PC-3 (cell line): ENCODE results near the gene KRTAP10-4. TPM values are rescaled to one million over a fixed set of nuclear protein-coding genes. Genes with fewer than 3 reads are reported as not detected.

ENCODE experiments used
- ATAC-seq: fragments of 200-7000 bp; cut with Tn5 transposase; 2 replicates; pipeline ENCODE4 v1.9.1; 2020; ENCODE audit warnings: mild to moderate bottlenecking, moderate library complexity
- BruUV-seq: library from RNA; stranded (reverse); fragments of 400-500 nt; replicated peaks from 2 replicates; lab custom pipeline; 2021; lab: Mats Ljungman, UMichigan
- CTCF ChIA-PET: fragments of 300-600 bp; sonication (Branson Sonifier 250); formaldehyde crosslinking; loops from one replicate; lab custom pipeline; 2022; ENCODE audit warnings: antibody characterized with exemption; lab: Charles Lee
- POLR2A ChIA-PET: fragments of 300-600 bp; sonication (Branson Sonifier 250); formaldehyde crosslinking; loops from one replicate; lab custom pipeline; 2022; ENCODE audit warnings: antibody characterized with exemption; ENCODE audit not compliant: unreplicated experiment; lab: Charles Lee
- DNase-seq: peaks from one replicate; pipeline ENCODE4 v3.0.0-alpha.2; 2015
- H2AFZ ChIP-seq: fragments of 300-600 bp; sonication (generic); 2 replicates; pipeline ENCODE4 v1.6.0; 2016; ENCODE audit warnings: antibody characterized with exemption, low read length
- H3F3A ChIP-seq: fragments of 300-600 bp; sonication (generic); one replicate; pipeline ENCODE4 v1.6.0; 2017; ENCODE audit warnings: antibody characterized with exemption, low read length, control low read depth, mild to moderate bottlenecking; ENCODE audit not compliant: unreplicated experiment
- H3K27ac ChIP-seq: fragments of 300-600 bp; sonication (generic); 2 replicates; pipeline ENCODE4 v1.5.1; 2016; ENCODE audit warnings: mild to moderate bottlenecking, low read length
- H3K27me3 ChIP-seq: fragments of 300-600 bp; sonication (generic); 2 replicates; pipeline ENCODE4 v1.6.1; 2016; ENCODE audit warnings: low read length, mixed read lengths
- H3K36me3 ChIP-seq: fragments of 300-600 bp; sonication (generic); 2 replicates; pipeline ENCODE4 v1.6.1; 2016; ENCODE audit warnings: low read depth, mixed run types, low read length, mixed read lengths
- H3K4me1 ChIP-seq: fragments of 300-600 bp; sonication (generic); 2 replicates; pipeline ENCODE4 v1.5.1; 2016; ENCODE audit warnings: low read length; ENCODE audit not compliant: insufficient read depth
- H3K4me2 ChIP-seq: fragments of 300-600 bp; sonication (generic); 2 replicates; pipeline ENCODE4 v1.6.0; 2016; ENCODE audit warnings: low read length
- H3K4me3 ChIP-seq: fragments of 300-600 bp; sonication (generic); 2 replicates; pipeline ENCODE4 v1.5.1; 2016; ENCODE audit warnings: mild to moderate bottlenecking, low read length, mixed read lengths
- H3K79me2 ChIP-seq: fragments of 300-600 bp; sonication (generic); 2 replicates; pipeline ENCODE4 v1.6.1; 2017; ENCODE audit warnings: low read length, mixed read lengths
- H3K9ac ChIP-seq: fragments of 300-600 bp; sonication (generic); 2 replicates; pipeline ENCODE4 v1.6.0; 2016; ENCODE audit warnings: mild to moderate bottlenecking, low read length
- H3K9me2 ChIP-seq: fragments of 300-600 bp; sonication (generic); replicated peaks from 2 replicates; pipeline ENCODE4 v1.6.1; 2016; ENCODE audit warnings: mixed run types, low read length, mixed read lengths
- H3K9me3 ChIP-seq: fragments of 300-600 bp; sonication (generic); 2 replicates; pipeline ENCODE4 v1.6.1; 2016; ENCODE audit warnings: low read length, mixed read lengths
- H4K20me1 ChIP-seq: fragments of 300-600 bp; sonication (generic); 2 replicates; pipeline ENCODE4 v1.6.1; 2016; ENCODE audit warnings: low read length, mixed read lengths
- EZH2 ChIP-seq: fragments of 300-600 bp; sonication (generic); IDR thresholded peaks from one replicate; pipeline ENCODE4 v1.6.1; 2017; ENCODE audit warnings: antibody characterized with exemption, mild to moderate bottlenecking, low read length; ENCODE audit not compliant: unreplicated experiment
- EZH2phosphoT487 ChIP-seq: fragments of 300-600 bp; sonication (generic); IDR thresholded peaks from 2 replicates; pipeline ENCODE4 v1.6.1; 2018; ENCODE audit warnings: mild to moderate bottlenecking, antibody characterized with exemption, low read length, borderline replicate concordance
- intact Hi-C: fragments of 100-400 bp; cut with micrococcal nuclease; formaldehyde crosslinking; loops from 2 replicates; pipeline ENCODE4 v1.9.0; 2023
- total RNA-seq: library from RNA; depleted of rRNA; stranded (reverse); fragments of >200 nt; gene quantifications from 2 replicates; pipeline ENCODE4 v1.2.3, GENCODE V29; 2014
- TF ChIP-seq, protein P1 (sequence below): fragments of 300-600 bp; sonication (generic); conservative IDR thresholded peaks from 2 replicates; pipeline ENCODE4 v1.5.1; 2017; ENCODE audit warnings: antibody characterized with exemption, low read depth, mild to moderate bottlenecking, low read length

KRTAP10-4 gene
- total RNA-seq, 1 experiment from 2014 or later = not detected

DNA sequence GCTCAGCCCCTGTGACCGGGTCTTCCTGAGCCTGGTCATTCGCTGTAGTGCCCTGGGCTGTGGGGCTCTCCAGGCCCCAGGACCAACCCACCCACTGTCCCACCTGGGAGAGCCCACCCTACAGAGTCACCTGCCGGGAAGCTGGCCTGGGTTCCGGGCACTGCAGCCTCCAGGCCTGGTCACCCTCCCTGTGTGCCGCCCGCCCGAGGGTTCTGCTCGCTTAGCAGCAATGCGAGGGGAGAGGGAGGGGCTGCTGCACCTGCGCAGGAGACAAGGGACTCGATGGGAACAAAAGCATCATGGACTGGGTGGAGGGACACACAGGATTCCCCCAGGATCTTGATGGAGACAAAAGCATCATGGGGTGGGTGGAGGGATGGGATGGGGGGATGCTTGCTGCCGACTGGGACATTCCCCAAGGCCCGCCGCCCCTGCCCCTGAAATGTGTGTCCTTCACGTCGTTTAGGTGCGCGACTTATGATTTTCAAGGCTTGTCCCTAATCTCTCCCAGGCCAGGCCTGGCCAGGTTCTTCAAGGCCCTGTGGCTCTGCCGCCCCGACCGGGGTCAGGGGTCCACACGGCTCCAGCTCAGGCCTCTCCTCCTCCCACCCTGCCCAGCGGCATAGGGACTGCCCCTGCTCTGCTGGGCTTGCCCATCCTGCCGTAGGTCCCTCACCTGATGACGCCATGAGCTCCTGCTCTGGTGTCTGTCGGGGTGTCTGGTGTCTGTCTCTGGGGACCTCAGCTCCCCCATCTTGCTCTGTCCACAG lies 40.0 kb downstream of the KRTAP10-4 start:
- no peaks in the 10 kb centered on the region for H3K4me1 ChIP-seq
- H3F3A ChIP-seq = no peaks in the 10 kb centered on the region
- DNase-seq (no peak), ATAC-seq (no peak)
- H3K36me3 ChIP-seq = no peaks in the 10 kb centered on the region
- TF ChIP-seq, protein P1, sequence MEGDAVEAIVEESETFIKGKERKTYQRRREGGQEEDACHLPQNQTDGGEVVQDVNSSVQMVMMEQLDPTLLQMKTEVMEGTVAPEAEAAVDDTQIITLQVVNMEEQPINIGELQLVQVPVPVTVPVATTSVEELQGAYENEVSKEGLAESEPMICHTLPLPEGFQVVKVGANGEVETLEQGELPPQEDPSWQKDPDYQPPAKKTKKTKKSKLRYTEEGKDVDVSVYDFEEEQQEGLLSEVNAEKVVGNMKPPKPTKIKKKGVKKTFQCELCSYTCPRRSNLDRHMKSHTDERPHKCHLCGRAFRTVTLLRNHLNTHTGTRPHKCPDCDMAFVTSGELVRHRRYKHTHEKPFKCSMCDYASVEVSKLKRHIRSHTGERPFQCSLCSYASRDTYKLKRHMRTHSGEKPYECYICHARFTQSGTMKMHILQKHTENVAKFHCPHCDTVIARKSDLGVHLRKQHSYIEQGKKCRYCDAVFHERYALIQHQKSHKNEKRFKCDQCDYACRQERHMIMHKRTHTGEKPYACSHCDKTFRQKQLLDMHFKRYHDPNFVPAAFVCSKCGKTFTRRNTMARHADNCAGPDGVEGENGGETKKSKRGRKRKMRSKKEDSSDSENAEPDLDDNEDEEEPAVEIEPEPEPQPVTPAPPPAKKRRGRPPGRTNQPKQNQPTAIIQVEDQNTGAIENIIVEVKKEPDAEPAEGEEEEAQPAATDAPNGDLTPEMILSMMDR = no peak
- TF ChIP-seq EZH2 (no peak), EZH2phosphoT487 (no peak)
- no peak overlapping the region for H3K27ac ChIP-seq
- POLR2A ChIA-PET = no interaction called here
- no peak overlapping the region for H2AFZ ChIP-seq
- no peaks in the 10 kb centered on the region for H3K27me3 ChIP-seq
- intact Hi-C loops = no loop called here
- no peaks in the 10 kb centered on the region for H3K79me2 ChIP-seq
- CTCF ChIA-PET = no interaction called here
- H4K20me1 ChIP-seq = no peaks in the 10 kb centered on the region
- no peaks in the 10 kb centered on the region for H3K9me2 ChIP-seq
- H3K9ac ChIP-seq = no peak overlapping the region
- H3K4me2 ChIP-seq = no peak overlapping the region
- 0 out of 2 replicates have a peak, but pooled peaks cover 3% of the 10 kb centered on the region for H3K9me3 ChIP-seq
- BruUV-seq = no TSS peak
- no peak overlapping the region for H3K4me3 ChIP-seq

DNA sequence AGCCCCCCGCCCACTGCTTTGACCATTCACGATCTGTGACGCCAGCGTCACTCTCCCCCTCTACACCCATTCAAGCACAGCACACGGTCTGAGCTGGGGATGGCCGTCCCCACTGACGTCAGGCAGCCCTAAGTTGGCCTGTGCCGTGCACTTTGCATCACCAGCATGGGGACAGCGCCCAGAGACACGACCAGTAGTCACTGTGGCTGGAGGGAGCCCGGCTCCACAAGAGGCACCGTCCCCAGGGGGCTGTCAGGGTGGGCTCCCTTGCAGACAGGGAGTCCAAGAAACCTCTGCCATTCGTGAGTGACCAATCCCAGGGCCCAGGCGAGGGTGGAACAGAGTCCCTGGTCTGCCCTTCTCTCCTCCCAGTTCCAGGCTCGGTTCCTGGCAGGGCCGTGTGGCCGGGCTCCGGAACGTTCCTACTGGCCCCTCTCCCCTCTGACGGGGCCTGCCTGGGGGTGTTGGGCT lies 40.7 kb downstream of the KRTAP10-4 start:
- Histone ChIP-seq H3K4me1 (no peaks in the 10 kb centered on the region), H2AFZ (no peak overlapping the region), H3K27ac (no peak overlapping the region), H3K27me3 (no peaks in the 10 kb centered on the region), H4K20me1 (no peaks in the 10 kb centered on the region), H3F3A (no peaks in the 10 kb centered on the region), H3K79me2 (no peaks in the 10 kb centered on the region), H3K4me3 (no peak overlapping the region), H3K9ac (no peak overlapping the region), H3K9me3 (0 out of 2 replicates have a peak, but pooled peaks cover 3% of the 10 kb centered on the region), H3K36me3 (no peaks in the 10 kb centered on the region), H3K9me2 (no peaks in the 10 kb centered on the region), H3K4me2 (no peak overlapping the region)
- DNase-seq (no peak), ATAC-seq (no peak)
- TF ChIP-seq, protein P1 = no peak
- TF ChIP-seq EZH2 (no peak), EZH2phosphoT487 (no peak)
- ChIA-PET CTCF (no interaction called here), POLR2A (no interaction called here)
- BruUV-seq = no TSS peak
- intact Hi-C loops = no loop called here

DNA sequence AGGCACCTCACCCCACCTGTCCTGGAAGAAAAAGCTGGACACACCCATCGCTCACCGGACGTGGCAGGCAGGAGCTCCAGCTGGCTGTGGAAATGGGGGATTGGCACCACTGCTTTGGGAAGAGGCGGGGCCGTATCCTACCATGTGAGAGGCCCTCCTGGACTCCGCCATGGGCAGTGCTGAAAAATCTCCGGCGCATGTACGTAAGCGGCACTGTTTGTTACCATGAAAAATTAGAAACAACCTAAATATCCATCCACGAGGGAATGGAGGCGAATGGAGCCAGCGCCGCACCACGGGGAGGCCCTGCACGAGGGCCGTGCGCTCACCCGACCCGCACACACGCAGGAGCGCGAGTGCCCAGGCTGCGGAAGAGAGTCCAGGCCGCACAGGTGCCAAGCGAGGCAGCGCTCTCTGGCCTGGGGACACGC lies 41.4 kb downstream of the KRTAP10-4 start:
- intact Hi-C loops = no loop called here
- no peak overlapping the region for H3K9ac ChIP-seq
- no TSS peak for BruUV-seq
- DNase-seq (no peak), ATAC-seq (no peak)
- ChIA-PET CTCF (no interaction called here), POLR2A (no interaction called here)
- no peak overlapping the region for H2AFZ ChIP-seq
- TF ChIP-seq EZH2 (no peak), EZH2phosphoT487 (no peak)
- TF ChIP-seq, protein P1 = no peak
- H3K4me2 ChIP-seq = no peak overlapping the region
- H3K9me2 ChIP-seq = no peaks in the 10 kb centered on the region
- no peaks in the 10 kb centered on the region for H3K79me2 ChIP-seq
- H4K20me1 ChIP-seq = no peaks in the 10 kb centered on the region
- H3K27ac ChIP-seq = no peak overlapping the region
- H3K36me3 ChIP-seq = no peaks in the 10 kb centered on the region
- 0 out of 2 replicates have a peak, but pooled peaks cover 3% of the 10 kb centered on the region for H3K9me3 ChIP-seq
- no peak overlapping the region for H3K4me3 ChIP-seq
- no peaks in the 10 kb centered on the region for H3K27me3 ChIP-seq
- H3K4me1 ChIP-seq = no peaks in the 10 kb centered on the region
- H3F3A ChIP-seq = no peaks in the 10 kb centered on the region
